Natural killer cell (primary cell): ENCODE measurements around the gene GRM5. TPM values are rescaled to one million over a fixed set of nuclear protein-coding genes. Genes with fewer than 3 reads are reported as not detected.

Experiments
- ATAC-seq, 3 donors: fragments of 150-1000 bp in 2 of 3; fragments of 200-7000 bp in 1 of 3; cut with Tn5 transposase; 1 replicate in 1 of 3; 2 replicates in 2 of 3; pipeline ENCODE4 v1.10.0; 2021; ENCODE audit warnings: mild to moderate bottlenecking in 2 of 3, moderate library complexity in 2 of 3
- DNase-seq, 2 donors: peaks; one replicate each; pipeline versions ENCODE4 v3.0.0 to v3.0.0-alpha.2; 2013 to 2021; ENCODE audit warnings: mixed read lengths in 1 of 2
- H3K27ac ChIP-seq: one replicate; pipeline ENCODE4 v1.5.1; 2013; ENCODE audit warnings: mild to moderate bottlenecking, low read length
- H3K27me3 ChIP-seq: one replicate; pipeline ENCODE4 v1.6.1; 2013; ENCODE audit warnings: low read length; ENCODE audit not compliant: control insufficient read depth, insufficient read depth
- H3K36me3 ChIP-seq: one replicate; pipeline ENCODE4 v1.6.1; 2013; ENCODE audit warnings: low read length; ENCODE audit not compliant: control insufficient read depth, insufficient read depth
- H3K4me1 ChIP-seq: one replicate; pipeline ENCODE4 v1.6.1; 2013; ENCODE audit warnings: low read length; ENCODE audit not compliant: control insufficient read depth, insufficient read depth
- H3K4me3 ChIP-seq: one replicate; pipeline ENCODE4 v1.5.1; 2013; ENCODE audit warnings: low read length
- H3K9me3 ChIP-seq: one replicate; pipeline ENCODE4 v1.6.1; 2013; ENCODE audit warnings: low read length; ENCODE audit not compliant: control insufficient read depth, insufficient read depth
- H3K27ac Mint-ChIP-seq, 2 donors: one replicate each; pipeline ENCODE4 v1.8.0; 2022; ENCODE audit warnings: mild to moderate bottlenecking in 2 of 2, mixed read lengths in 2 of 2, moderate library complexity in 1 of 2
- H3K27me3 Mint-ChIP-seq, 2 donors: one replicate each; pipeline ENCODE4 v1.8.0; 2022; ENCODE audit warnings: low read depth in 2 of 2, mixed read lengths in 2 of 2
- H3K36me3 Mint-ChIP-seq: one replicate; pipeline ENCODE4 v1.8.0; 2022; ENCODE audit warnings: mixed read lengths
- H3K4me1 Mint-ChIP-seq, 2 donors: one replicate each; pipeline ENCODE4 v1.8.0; 2022; ENCODE audit warnings: mixed read lengths in 2 of 2
- H3K4me3 Mint-ChIP-seq: one replicate; pipeline ENCODE4 v1.8.0; 2022; ENCODE audit warnings: mild to moderate bottlenecking, moderate library complexity, mixed read lengths
- H3K9me3 Mint-ChIP-seq, 2 donors: one replicate each; pipeline ENCODE4 v1.8.0; 2022; ENCODE audit warnings: mixed read lengths in 2 of 2
- CTCF ChIP-seq: fragments of 200-600 bp; IDR thresholded peaks from one replicate; pipeline ENCODE4 v1.8.0; 2022; ENCODE audit warnings: antibody characterized with exemption
- WGBS: methylation state at CpG from one replicate; pipeline ENCODE4 v1.1.7; 2013; ENCODE audit warnings: missing lambda C conversion rate; ENCODE audit not compliant: insufficient coverage; 5-methylcytosine and 5-hydroxymethylcytosine counted together
- intact Hi-C: fragments of 100-400 bp; cut with micrococcal nuclease; formaldehyde crosslinking; loops from one replicate; pipeline ENCODE4 v1.14.2; 2022
- total RNA-seq, 4 donors: library from RNA; stranded (reverse); fragments of 120-200 nt in 1 of 4; gene quantifications; one replicate each; pipeline versions ENCODE4 v1.2.3 to v1.2.4, GENCODE V29; 2013 to 2022

GRM5 gene
- total RNA-seq, 3 donors from 2014 or later (not counting 1 experiment from before 2014, with no cell fraction given): not detected

- H3K4me1 ChIP-seq: no peaks in the 10 kb centered on the region
- H3K36me3 ChIP-seq: no peaks in the 10 kb centered on the region
- no peak overlapping the region for H3K4me3 ChIP-seq
- DNase-seq (no peak), ATAC-seq (no peak)
- no peak for TF ChIP-seq CTCF
- H3K27ac ChIP-seq: no peak overlapping the region
- H3K9me3 ChIP-seq: peaks cover 6% of the 10 kb centered on the region
- H3K27ac Mint-ChIP-seq: no peak overlapping the region
- WGBS: 80% methylated on average over 4 of the region's 4 CpGs
- peaks cover 6 to 11% of the 10 kb centered on the region in 2 donors for H3K9me3 Mint-ChIP-seq
- H3K4me3 Mint-ChIP-seq: no peak overlapping the region
- intact Hi-C loops: no loop called here
- H3K4me1 Mint-ChIP-seq: no peaks in the 10 kb centered on the region
- no peaks in the 10 kb centered on the region for H3K27me3 ChIP-seq
- no peaks in the 10 kb centered on the region for H3K27me3 Mint-ChIP-seq
- no peaks in the 10 kb centered on the region for H3K36me3 Mint-ChIP-seq
These were observed 286.2 kb downstream of the GRM5 start for GRCh38 chr11:88779577-88779976.

GRCh38 chr11:88770475-88771079, 295.2 kb downstream of the GRM5 start:
- no peaks in the 10 kb centered on the region for H3K27me3 ChIP-seq
- 74% methylated on average over 3 of the region's 3 CpGs for WGBS
- intact Hi-C loops: no loop called here

DNA sequence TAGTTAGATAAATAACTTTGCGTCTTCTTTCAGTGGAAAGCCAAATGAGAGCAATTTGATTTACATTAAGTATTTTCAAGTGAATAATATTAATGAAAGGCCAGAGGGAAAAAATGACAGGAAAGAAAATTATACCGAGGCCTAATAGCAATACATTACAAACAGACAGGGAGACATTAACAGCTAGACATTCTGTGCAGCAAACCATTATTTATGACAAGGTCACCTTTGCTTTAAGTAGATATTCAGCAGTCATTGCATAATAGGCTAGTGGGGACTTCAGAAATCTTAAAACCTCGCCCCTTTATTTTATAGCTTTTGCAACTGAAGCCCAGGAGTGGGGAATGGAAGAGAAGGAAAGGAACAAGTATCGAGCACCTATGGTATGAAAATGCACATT, 321.6 kb downstream of the GRM5 start:
- TF ChIP-seq CTCF: no peak
- Histone ChIP-seq H3K4me3 (no peak overlapping the region), H3K9me3 (peaks cover 8% of the 10 kb centered on the region), H3K36me3 (no peaks in the 10 kb centered on the region), H3K4me1 (no peaks in the 10 kb centered on the region), H3K27me3 (no peaks in the 10 kb centered on the region), H3K27ac (no peak overlapping the region)
- H3K9me3 Mint-ChIP-seq: peaks cover 7 to 8% of the 10 kb centered on the region in 2 donors
- no peaks in the 10 kb centered on the region for H3K4me1 Mint-ChIP-seq
- no peak for ATAC-seq
- H3K36me3 Mint-ChIP-seq: peaks cover 12% of the 10 kb centered on the region
- intact Hi-C loops: no loop called here
- no peaks in the 10 kb centered on the region for H3K27me3 Mint-ChIP-seq
- DNase-seq: no peak
- H3K4me3 Mint-ChIP-seq: no peak overlapping the region
- 93% methylated on average over 3 of the region's 4 CpGs for WGBS
- no peak overlapping the region for H3K27ac Mint-ChIP-seq

More at GRCh38 chr11:88770475-88771079, 295.2 kb downstream of the GRM5 start:
- Mint-ChIP-seq H3K9me3 (peaks cover 5 to 6% of the 10 kb centered on the region in 2 donors), H3K4me1 (no peaks in the 10 kb centered on the region), H3K27me3 (no peaks in the 10 kb centered on the region), H3K4me3 (no peak overlapping the region), H3K27ac (no peak overlapping the region), H3K36me3 (no peaks in the 10 kb centered on the region)
- no peak overlapping the region for H3K4me3 ChIP-seq
- H3K4me1 ChIP-seq: no peaks in the 10 kb centered on the region
- no peak for TF ChIP-seq CTCF
- no peaks in the 10 kb centered on the region for H3K36me3 ChIP-seq
- H3K27ac ChIP-seq: no peak overlapping the region
- ATAC-seq: no peak
- no peak for DNase-seq
- no peaks in the 10 kb centered on the region for H3K9me3 ChIP-seq

DNA sequence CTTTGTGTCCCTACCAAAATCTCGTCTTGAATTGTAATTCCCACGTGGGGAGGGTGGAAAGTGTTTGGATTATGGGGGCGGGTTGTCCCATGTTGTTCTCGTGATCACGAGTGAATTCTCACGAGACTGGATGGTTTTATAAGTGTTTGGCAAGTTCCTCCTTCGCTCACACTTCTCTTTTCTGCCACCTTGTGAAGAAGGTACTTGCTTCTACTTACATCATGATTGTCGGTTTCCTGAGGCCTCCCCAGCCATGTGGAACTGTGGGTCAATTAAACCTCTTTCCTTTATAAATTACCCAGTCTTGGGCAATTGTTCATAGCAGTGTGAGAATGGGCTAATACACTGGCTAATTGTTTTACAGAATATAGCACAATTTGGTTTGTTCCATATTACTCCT, 326.3 kb downstream of the GRM5 start:
- Histone ChIP-seq H3K27ac (no peak overlapping the region), H3K4me1 (no peaks in the 10 kb centered on the region), H3K27me3 (no peaks in the 10 kb centered on the region), H3K9me3 (no peaks in the 10 kb centered on the region), H3K4me3 (no peak overlapping the region), H3K36me3 (no peaks in the 10 kb centered on the region)
- Mint-ChIP-seq H3K4me1 (no peaks in the 10 kb centered on the region), H3K4me3 (no peak overlapping the region), H3K36me3 (peaks cover 6% of the 10 kb centered on the region), H3K9me3 (peaks cover 0 to 2% of the 10 kb centered on the region in 2 donors), H3K27ac (no peak overlapping the region), H3K27me3 (no peaks in the 10 kb centered on the region)
- TF ChIP-seq CTCF: no peak
- DNase-seq: no peak
- no peak for ATAC-seq
- 78% methylated on average over 8 of the region's 8 CpGs for WGBS
- intact Hi-C loops: no loop called here
